KOPT-K1 (cell line): ENCODE data around the gene MLXIP.
"Not testable (repeated sequence)": the region's sequence is repeated elsewhere in the genome, so short reads cannot be mapped to it uniquely, and the experiment has no call there.

ENCODE experiments used
- H3K27ac ChIP-seq: fragments of 200-600 bp; sonication (generic); 2 replicates; pipeline ENCODE4 v1.5.1; 2016; ENCODE audit warnings: antibody characterized with exemption, mild to moderate bottlenecking, low read depth, low read length; ENCODE audit not compliant: poor library complexity, severe bottlenecking
- H3K36me3 ChIP-seq: fragments of 200-600 bp; sonication (generic); 2 replicates; pipeline ENCODE4 v1.5.1; 2017; ENCODE audit warnings: antibody characterized with exemption, mild to moderate bottlenecking, low read length, moderate library complexity; ENCODE audit not compliant: insufficient read depth
- H3K9me3 ChIP-seq: fragments of 200-600 bp; sonication (generic); 2 replicates; pipeline ENCODE4 v1.5.1; 2017; ENCODE audit warnings: antibody characterized with exemption, low read length, mild to moderate bottlenecking; ENCODE audit not compliant: insufficient read depth, poor library complexity, severe bottlenecking

Gene MLXIP

DNA sequence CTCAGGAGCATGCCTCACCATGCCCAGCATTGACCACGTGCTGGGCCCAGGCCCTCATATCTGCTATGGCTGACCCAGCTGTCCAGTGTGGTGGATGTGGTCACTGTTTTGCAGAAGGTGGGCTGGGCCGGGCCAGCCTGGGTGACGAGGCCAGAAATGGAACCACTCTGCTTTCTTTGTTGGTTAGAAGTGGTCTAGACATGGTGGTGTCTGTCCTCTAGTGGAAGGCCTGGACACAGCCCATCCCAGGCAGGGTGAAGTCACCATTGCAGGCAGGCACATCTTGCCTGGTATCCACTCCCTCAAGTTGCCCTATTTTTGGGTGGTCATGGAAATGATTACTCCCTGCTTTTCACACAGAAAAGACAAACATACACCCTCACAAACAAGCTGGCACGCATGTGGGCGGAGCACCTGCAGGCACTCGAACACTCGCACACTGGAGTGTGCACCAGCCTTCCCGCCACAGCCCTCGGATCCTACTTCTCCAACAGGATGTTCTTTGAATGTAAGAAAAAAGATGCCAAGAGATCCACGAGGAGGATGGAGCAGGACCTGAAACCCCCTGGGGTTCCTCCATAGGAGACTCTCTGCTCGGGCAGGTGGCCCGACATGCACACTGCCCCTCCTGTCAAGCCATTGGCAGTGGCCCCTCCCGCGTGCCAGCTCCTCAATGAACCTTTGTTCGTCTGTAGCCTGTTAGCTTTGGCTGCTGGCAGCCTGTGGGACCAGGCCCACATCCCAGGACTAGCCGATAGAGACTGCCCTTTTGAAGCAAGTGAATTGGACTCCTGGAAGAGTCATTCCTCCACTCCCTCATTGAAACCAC is 38.4 kb downstream of the MLXIP start:
- Histone ChIP-seq H3K36me3 (peaks cover 21% of the 10 kb centered on the region; the same call in 1 of the 2 replicates), H3K27ac (no peak overlapping the region), H3K9me3 (no peaks in the 10 kb centered on the region)

DNA sequence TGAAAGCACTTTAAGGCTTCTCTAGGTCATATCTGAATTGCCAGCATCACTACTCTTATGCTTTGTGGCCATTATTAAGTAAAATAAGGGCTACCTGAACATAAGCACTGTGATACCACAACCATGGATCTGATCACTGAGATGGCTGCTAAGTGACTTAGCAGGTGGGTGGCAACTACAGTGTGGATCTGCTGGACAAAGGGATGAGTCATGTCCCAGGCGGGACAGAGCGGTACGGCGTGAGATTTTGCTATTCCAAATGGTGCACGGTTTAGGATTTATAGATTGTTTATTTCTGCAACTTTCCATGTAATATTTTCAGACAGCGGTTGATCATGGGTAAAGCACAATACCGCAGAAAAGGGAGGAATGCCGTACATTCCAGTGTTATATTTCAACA is 39.4 kb downstream of the MLXIP start:
- no peak overlapping the region for H3K27ac ChIP-seq
- no peaks in the 10 kb centered on the region for H3K9me3 ChIP-seq
- H3K36me3 ChIP-seq, result peaks cover 21% of the 10 kb centered on the region; the same call in 1 of the 2 replicates

DNA sequence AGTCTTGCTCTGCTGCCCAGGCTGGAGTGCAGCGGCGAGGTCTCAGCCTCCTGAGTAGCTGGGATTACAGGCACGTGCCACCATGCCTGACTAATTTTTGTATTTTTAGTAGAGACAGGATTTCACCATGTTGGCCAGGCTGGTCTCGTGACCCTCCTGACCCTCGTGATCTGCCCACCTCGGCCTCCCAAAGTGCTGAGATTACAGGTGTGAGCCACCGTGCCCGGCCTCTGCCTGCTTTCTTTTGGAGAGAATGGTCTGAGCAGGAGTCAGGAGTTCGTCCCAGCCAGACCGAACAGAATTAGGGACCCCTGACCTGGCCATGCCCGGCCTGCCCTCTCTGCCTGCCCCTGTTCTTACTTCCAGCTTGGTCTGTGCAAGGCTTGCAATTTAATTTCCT is 42.8 kb downstream of the MLXIP start:
- H3K36me3 ChIP-seq, result 0 out of 2 replicates have a peak, but pooled peaks cover 20% of the 10 kb centered on the region
- H3K27ac ChIP-seq, H3K9me3 ChIP-seq: not testable (repeated sequence)

DNA sequence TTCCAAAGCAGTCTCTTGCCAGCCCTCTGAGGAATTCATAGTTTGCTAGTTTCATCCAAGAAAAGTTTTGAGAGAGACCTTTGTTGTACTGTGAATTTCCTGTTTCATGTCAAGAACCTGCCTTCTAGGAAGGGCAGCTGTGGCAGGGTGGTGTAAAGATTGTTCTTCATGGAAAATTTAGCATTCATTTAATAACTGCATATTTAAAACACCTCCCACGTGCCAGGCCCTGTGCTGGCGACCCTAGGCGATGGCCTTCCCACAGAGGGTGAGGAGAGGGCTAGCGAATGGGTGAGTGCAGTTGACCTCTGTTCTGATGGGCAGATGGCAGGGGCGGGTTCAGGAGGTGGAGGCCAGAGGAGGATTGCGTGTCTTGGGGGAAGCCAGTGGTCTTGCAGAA is 43.2 kb downstream of the MLXIP start:
- 0 out of 2 replicates have a peak, but pooled peaks cover 16% of the 10 kb centered on the region for H3K36me3 ChIP-seq
- no peak overlapping the region for H3K27ac ChIP-seq

DNA sequence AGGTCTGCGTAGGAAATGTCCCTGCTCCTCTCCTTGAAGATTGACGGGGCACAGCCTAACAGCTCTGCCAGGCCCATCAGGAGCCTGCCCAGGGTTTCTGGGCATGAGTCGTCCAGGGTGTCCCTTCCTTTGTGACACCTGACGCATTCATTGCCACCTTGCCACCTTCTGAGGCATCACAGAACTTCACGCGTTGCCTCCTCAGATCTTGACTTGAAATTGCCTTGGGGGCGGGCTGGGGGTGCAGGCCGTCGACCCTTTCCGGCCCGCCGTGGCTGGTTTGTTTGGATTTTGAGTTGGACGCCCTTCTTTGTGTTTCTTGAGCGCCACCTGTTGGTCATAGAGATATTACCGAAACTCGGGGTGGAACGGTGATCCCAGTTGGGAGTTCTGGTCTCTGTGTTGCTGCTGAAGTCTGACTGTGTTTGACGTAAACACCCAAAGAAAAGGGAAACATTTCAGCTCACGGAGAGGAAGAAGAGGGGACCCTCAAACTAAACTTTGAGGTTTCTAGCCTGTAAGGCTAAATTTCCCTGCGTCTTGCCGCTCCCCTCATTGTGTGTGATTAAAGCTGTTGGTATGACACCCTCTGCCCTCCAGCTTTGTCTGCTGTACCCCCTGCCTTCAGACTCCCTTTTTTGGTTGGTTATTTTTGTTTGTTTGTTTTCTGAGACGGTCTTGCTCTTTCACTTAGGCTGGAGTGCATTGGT is 44.6 kb downstream of the MLXIP start:
- H3K9me3 ChIP-seq, result no peaks in the 10 kb centered on the region
- peaks cover 22% of the 10 kb centered on the region for H3K36me3 ChIP-seq
- H3K27ac ChIP-seq, result peak overlapping the region; percentile 38

More for the DNA sequence above, 43.2 kb downstream of the MLXIP start:
- no peaks in the 10 kb centered on the region for H3K9me3 ChIP-seq

DNA sequence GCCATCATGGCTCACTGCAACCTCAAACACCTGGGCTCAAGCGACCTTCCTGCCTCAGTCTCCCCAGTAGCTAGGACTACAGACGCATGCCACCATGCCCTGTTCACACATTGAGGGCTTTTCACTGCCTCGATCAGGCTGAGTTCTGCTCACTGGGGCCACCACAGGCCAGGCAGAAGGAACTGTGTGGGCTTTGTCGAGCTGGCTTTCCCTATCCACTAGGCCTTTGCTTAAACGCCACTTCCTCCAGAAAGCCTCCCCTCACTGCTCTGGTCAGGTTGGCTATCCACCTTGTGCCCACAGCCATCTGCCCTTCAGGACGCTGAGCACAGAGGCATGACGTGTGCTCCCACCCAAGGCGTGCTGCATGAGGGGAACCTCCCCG is 45.2 kb downstream of the MLXIP start:
- Histone ChIP-seq H3K36me3 (peaks cover 28% of the 10 kb centered on the region), H3K9me3 (no peaks in the 10 kb centered on the region), H3K27ac (no peak overlapping the region)

DNA sequence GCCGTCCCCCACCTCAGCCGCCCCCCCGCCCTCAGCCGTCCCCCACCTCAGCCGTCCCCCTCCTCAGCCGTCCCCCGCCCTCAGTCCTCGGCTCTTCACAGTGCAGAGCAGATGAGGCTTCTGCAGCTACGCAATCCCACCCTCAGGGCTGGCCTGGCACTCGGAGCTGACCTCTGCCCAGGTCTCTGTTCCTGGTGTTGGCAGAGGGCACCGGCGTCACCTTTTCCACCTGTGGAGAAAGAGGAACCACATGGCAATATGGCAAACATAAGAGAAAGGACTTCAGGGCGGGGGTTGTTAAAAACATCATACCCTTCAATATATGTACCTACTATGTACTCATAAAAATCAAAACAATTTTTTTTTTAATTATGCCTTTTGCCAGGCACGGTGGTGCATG is 45.8 kb downstream of the MLXIP start:
- H3K36me3 ChIP-seq, result peaks cover 34% of the 10 kb centered on the region
- H3K9me3 ChIP-seq, result no peaks in the 10 kb centered on the region
- H3K27ac ChIP-seq, result no peak overlapping the region

DNA sequence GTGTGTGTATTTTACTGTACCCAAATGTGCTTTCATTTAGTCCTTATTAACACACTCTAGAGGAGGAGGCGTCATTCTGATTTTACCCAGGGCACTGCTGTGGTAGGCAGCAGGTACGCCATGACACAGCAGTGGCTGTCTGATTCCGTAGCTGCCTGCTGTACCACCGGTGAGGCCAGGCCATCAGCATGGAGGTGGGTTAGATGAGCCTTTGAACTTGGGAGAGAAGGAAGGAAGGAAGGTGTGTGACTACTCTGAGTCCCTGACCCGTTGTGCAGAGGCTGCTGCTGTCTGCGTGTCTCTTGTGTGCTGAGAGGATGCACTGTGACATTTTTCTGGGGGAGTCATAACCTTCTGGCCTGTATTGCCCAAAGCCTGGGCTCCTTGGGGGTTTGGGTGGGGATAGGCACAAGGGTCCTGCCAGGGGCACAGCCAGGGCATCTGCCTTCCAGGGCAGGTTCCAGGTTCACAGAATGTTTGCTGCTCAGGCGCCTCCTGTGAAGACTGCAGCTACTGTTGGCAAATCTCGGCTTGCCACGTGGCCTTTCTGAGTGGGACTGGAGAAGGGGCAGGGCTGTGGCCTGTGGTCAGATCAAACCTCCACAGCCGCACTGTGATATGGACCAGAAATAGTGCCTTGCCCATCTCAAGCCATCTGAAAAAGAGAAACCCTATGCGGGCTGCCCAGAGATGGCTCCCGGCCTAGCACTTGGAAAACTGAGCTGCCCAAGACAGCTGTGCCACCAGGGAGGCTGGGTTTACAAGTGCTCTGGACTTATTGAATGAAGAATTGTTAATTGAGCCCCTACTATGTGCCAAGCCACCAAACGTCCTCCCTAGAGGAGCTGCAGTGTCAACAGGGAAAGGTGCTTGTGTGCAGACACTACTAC is 47.1 kb downstream of the MLXIP start:
- peaks cover 47% of the 10 kb centered on the region for H3K36me3 ChIP-seq
- no peak overlapping the region for H3K27ac ChIP-seq
- H3K9me3 ChIP-seq, result no peaks in the 10 kb centered on the region

DNA sequence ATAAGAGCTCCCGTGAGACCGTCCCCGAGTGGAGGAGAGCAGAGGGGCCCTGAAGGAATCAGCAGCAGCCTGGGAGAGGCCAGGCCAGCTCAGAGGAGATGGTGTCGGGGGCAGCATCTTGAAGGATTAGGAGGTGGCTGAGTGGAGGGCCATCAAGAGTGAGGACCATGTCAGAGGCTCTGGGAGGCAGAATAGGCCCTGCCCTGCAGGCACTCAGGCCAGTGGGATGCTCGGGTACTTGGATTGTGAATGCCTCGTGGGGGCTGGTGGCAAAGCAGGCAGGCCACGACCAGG is 47.7 kb downstream of the MLXIP start:
- Histone ChIP-seq H3K27ac (no peak overlapping the region), H3K9me3 (no peaks in the 10 kb centered on the region), H3K36me3 (peaks cover 53% of the 10 kb centered on the region)

DNA sequence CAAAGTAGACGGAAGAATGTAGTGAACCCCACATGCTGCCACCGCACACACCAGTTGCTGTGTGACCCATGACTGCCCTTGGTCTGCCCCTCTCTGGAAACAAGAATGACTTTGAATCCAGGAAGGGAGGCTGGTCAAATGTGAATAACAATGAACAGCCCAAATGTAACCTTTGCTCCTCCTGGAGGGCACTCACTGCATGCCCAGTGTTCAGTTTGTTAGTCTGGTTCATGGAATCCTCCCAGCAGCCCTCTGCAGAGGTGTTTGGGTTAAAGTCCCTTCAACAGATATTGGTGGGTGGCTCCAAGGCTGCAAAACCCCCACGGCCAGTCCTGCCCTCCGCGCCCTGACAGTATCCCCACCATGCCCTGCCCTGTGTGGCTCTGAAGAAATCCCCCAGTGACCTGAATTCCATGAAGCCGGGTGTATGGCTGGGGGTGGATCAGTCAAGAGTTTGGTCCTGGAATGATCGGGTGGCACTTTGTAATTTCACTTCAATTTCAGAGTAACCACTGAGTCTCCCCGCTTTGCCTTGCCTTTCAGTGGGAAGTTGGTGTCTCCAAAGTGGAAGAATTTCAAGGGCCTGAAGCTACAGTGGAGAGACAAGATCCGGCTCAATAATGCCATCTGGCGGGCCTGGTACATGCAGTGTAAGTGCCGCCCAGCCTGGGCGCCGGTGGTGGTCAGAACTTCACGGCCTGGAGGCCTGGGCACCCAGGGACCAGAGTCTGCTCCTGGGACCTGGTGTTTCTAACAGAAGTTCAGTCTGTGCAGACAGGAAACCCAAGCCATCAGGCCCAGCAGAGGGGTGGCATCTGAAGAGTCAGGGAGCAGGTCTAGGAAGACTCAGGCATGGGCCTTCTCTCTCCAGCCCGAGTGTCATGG is 48.4 kb downstream of the MLXIP start:
- H3K27ac ChIP-seq, result no peak overlapping the region
- peaks cover 60% of the 10 kb centered on the region for H3K36me3 ChIP-seq
- H3K9me3 ChIP-seq, result no peaks in the 10 kb centered on the region

DNA sequence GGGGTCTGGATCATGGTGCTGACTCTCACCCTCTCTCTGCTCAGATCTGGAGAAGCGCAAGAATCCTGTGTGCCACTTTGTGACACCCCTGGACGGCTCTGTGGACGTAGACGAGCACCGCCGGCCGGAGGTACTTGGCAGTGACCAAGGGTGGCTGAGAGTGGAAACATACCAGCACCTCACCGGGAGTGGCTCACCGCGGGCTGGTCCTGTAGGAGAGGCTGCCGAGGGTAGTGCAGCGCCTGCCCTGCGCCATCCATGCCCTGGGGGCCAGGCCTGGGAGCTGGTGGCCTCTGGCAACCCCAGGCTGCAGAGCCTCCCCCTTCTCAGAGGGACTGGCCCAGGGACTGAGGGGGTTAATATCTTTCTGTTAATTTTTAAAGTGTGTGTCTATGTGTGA is 49.3 kb downstream of the MLXIP start:
- H3K9me3 ChIP-seq, result no peaks in the 10 kb centered on the region
- H3K36me3 ChIP-seq, result peaks cover 69% of the 10 kb centered on the region
- no peak overlapping the region for H3K27ac ChIP-seq

DNA sequence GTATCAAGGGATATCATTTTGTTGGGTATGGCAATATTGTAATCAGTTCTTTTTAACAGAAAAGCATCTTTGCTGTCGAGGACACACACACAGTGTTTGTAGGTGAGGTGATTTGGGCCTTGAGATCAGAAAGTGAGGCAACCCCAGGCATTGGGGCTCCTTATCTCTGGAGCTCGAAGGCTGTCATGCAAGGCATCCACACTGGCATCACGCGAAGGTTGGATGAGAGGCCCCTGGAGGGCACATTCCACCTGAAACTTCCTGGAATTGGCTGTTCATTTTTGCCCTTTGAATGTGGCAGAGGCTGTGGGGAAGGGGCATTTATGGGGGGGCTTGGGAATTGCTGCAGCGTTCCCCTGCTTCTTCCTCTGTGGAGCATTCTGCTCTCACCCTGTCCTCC is 49.9 kb downstream of the MLXIP start:
- peaks cover 75% of the 10 kb centered on the region for H3K36me3 ChIP-seq
- H3K9me3 ChIP-seq, result no peaks in the 10 kb centered on the region
- H3K27ac ChIP-seq, result no peak overlapping the region

DNA sequence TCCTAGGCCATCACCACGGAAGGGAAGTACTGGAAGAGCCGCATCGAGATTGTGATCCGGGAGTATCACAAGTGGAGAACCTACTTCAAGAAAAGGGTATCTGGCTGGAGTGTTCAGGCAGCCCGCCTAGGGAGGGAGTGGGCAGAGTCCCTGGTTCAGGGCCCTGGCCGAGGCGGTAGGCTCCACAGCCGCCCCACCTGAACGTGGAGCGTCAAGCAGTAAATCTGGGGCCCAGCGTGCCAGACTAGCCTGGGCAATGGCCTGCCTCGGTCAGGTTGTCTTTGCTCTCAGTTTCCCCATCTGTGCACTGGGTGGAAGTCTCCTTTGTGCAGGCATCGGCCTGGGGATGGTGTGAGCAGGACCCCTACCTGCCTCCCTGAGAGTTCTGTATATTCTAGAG is 50.6 kb downstream of the MLXIP start:
- Histone ChIP-seq H3K27ac (no peak overlapping the region), H3K9me3 (no peaks in the 10 kb centered on the region), H3K36me3 (peaks cover 82% of the 10 kb centered on the region)

DNA sequence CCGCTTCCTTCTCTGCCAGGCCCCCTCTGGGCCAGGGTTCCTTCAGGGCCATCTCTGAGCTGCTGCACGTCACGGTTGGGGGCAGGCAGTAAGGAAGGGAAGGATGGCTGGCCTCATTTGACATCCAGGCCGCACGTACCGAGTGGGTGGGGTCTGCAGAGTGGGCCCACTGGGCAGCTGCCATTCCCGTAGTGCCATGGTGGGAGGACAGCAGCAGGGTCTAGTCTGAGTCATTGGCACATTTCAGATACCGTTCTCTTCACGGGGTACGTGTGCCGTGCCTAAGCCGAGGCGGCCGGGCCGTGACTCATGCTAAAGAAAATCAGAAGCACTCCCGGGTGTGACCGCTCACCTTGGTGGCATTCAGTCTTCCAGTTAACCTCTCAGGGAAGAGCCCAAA is 51.6 kb downstream of the MLXIP start:
- H3K36me3 ChIP-seq, result peaks cover 92% of the 10 kb centered on the region
- no peaks in the 10 kb centered on the region for H3K9me3 ChIP-seq
- no peak overlapping the region for H3K27ac ChIP-seq
